HFF-Myc (cell line): ENCODE data around the gene SKI.

Experiments
- DNase-seq: peaks from one replicate; pipeline ENCODE4 v3.0.0-alpha.2; 2011; ENCODE audit warnings: low read depth; ENCODE audit errors: extremely low read depth
- H3K4me3 ChIP-seq: replicated peaks from 2 replicates; pipeline ENCODE4 v1.5.1; 2011; ENCODE audit warnings: low read depth, mild to moderate bottlenecking, control low read depth, low read length
- CTCF ChIP-seq: IDR thresholded peaks from 2 replicates; pipeline ENCODE4 v1.5.1; 2012; ENCODE audit warnings: mild to moderate bottlenecking, low read depth, low read length, control low read depth; ENCODE audit errors: missing control alignments

The SKI gene

DNA sequence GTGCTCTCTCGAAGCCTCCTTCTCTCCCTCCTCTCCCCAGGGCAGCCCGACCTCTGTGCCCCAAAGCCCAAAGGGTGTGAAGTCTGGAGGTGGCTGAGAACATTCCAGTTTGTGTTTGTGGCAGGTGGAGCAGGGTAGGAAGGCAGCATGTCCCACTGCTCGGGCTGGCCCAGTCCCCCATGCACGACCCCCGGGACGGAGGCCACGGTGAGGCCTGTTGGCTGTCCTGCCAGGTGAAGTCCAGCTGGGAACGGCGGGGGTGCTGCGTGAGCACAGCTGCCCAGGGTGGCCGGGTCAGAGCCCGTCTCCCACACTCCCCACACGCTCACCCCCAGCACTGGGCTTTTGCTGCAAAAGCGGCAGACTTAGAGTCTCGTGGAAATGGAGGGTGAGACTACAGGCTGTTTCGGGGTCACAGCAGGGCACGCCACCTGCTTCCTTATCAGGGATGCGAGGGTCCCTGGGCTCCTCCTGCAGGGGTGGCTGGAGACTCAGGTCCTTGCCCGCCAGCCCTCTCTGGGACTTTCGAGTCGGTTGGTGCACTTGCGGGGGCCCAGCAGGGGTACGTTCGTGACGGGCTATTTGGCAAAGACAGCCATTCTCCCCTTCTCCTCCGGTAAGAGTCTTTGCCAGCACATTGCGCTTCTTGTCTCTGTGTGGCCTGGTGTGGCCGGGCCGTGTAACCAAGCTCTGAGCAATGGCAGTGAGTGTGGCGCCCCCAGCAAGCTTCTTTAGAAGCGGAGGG lies 123.0 kb downstream of the SKI start:
- no peak for DNase-seq
- no peak overlapping the region for H3K4me3 ChIP-seq
- no peak for TF ChIP-seq CTCF

DNA sequence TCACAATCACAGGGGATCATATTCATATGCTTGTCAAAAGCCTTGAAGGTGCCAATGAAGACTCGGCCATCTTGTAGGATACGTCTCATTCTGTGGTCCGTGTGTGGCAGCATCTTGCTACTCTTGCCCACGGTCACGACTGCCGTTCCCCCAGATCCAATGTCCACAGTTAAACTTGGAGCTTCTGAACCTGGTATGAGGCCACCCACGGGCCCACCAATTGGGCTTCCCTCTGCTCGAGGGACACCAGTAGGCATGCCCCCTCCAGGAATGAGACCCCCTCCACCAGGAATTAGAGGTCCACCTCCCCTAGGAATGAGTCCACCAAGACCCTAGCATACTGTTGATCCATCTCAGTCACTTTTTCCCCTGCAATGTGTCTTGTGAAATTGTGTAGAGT lies 123.6 kb downstream of the SKI start:
- H3K4me3 ChIP-seq = no peak overlapping the region
- no peak for TF ChIP-seq CTCF
- no peak for DNase-seq

DNA sequence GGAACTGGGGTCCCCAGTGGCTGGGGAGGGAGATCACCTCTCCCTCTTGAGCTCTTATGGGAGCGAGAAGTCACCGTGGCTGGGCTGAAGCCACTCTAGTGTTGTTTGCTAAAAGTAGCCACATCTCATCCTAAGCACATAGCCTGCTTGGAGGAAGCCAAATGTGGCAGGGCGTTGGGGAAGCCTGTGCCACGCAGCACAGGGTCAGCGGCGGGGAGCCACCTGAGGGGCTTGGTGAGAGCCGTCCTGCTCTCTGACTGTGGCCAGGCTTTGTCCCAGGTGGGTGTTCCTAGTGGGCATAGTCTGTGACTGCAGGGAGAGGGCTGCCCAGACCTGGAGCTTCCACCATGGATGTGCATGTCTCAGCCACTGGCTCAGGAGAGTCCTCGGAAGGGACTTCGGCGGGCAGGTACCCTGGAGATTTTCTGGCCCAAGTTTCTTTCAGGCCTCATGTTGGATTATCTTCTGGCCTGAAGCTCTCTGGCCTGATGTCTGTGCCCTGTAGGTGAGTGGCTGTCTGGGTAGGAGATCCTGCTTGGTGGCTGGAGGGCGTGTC lies 124.3 kb downstream of the SKI start:
- no peak for DNase-seq
- no peak for TF ChIP-seq CTCF
- no peak overlapping the region for H3K4me3 ChIP-seq

- H3K4me3 ChIP-seq = no peak overlapping the region
- TF ChIP-seq CTCF = no peak
- no peak for DNase-seq
Measured at GRCh38 chr1:2352897-2353550, 124.9 kb downstream of the SKI start.

DNA sequence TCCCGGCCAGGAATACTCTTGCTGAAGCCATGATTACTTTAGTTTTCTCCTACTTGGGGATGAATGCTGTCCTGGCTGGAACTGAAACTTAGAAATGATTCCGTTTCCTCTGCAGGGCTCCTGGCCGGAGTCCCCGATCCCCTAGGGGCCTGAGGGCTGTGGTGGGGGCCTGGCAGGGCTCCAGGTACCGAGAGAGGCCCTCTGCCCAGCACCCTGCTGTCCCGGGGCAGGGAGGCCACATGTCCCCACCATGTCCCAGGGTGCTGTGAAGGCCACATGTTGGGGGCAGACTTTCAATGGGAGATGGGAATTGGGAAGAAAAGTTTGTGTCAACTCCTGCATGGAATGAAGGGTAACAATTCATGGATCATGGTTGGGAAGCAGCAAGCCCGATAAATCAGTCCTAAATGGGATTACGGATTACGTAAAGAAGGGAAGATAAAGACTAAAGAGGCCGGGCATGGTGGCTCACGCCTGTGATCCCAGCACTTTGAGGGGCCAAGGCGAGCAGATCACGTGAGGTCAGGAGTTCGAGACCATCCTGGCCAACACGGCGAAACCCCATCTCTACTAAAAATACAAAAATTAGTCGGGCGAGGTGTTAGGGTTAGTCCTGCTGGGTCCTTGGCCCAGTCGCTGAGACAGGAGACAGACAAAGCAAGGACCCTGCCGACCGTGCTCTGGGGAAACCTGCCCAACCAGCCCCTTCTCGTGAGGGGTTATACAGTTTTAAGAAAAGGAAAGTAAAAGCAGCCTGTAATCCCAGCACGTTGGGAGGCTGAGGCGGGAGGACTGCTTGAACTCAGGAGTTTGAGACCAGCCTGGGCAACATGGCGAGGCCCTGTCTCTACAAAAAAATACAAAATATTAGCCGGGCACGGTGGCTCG lies 125.7 kb downstream of the SKI start:
- no peak for DNase-seq
- no peak overlapping the region for H3K4me3 ChIP-seq
- no peak for TF ChIP-seq CTCF

GRCh38 chr1:2354511-2355372 lies 126.6 kb downstream of the SKI start:
- no peak for TF ChIP-seq CTCF
- H3K4me3 ChIP-seq = no peak overlapping the region
- no peak for DNase-seq
